HG02852 (cell line): Measurements from ENCODE around the gene COA8.

Experiments used
- ATAC-seq: cut with Tn5 transposase; IDR thresholded peaks from one replicate; pipeline ENCODE4 v1.9.1; 2021; ENCODE audit warnings: mild to moderate bottlenecking, moderate library complexity; ENCODE audit not compliant: unreplicated experiment

COA8 gene

DNA sequence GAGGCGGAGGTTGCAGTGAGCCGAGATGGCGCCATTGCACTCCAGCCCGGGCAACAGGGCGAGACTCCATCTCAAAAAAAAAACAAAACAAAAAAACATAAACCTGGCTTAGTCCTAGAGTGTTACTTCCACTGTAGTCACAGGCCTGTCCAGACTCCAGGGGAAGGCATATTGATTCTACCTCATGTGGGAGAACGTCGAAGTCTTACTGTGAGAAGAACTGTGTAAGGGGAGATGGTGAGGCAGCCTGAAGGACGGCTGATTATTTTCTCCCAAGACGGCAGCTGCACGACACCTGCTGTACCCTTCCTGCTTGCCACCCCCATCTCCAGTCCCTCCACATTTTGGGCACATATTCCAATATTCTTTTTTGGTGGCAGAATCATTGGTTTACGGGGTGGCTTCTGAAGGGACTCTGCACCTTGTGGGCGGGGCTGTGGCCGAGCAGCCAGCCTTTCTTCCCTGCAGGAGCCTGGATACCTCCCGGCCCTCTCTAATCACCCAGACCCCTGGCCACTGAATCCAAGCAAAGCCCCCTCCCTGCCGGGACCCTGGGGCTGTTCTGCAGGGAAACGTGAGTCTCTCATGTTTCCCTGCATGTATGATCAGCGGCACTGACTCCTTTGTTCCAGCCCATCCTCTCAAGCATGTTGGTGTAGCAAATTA, 54.0 kb downstream of the COA8 start:
- no peak for ATAC-seq

DNA sequence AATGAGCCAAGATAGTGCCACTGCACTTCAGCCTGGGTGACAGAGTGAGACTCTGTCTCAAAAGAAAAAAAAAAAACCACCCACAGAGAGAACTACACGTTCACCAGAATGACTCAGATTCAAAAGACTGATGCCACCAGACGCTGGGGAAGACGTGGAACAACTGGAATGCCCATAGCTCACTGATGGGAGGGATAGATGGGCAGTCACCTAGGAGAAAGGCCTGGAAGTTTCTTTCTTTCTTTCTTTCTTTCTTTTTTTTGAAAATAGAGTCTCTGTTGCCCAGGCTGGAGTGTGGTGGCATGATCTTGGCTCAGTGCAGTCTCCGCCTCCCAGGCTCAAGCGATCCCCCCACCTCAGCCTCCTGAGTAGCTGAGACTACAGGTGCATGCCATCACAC, 56.3 kb downstream of the COA8 start:
- ATAC-seq = no peak

DNA sequence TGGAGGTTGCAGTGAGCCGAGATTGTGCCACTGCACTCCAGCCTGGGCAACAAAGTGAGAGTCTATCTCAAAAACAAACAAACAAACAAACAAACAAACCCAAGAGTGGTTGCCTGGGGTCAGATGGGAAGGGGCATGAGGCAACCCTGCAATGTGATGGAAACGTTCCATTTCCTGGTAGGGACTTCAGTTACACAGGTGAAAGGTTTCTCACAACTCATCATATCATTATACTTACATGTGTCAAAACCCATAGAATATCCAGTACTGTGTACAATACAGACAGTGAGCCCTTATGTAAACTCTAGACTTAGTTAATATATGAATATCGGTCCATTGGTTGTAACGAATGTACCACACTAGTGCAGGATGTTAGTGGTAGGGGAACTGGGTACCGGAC, 59.1 kb downstream of the COA8 start:
- ATAC-seq = no peak

DNA sequence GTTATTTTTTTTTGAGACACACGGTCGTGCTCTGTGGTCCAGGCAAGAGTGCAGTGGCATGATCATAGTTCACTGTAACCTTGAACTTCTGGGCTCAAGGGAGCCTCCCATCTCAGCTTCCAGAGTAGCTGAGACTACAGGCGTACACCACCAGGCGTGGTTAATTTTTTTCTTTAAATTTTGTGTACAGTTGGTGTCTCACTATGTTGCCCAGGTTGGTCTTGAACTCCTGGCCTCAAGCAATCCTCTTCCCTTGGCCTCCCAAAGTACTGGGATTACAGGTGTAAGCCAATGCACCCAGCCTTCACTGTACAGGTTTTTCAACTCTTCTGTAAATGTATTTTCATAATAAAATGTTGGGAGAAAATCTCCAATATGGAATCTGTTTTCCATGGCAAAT, 60.5 kb downstream of the COA8 start:
- ATAC-seq = no peak

DNA sequence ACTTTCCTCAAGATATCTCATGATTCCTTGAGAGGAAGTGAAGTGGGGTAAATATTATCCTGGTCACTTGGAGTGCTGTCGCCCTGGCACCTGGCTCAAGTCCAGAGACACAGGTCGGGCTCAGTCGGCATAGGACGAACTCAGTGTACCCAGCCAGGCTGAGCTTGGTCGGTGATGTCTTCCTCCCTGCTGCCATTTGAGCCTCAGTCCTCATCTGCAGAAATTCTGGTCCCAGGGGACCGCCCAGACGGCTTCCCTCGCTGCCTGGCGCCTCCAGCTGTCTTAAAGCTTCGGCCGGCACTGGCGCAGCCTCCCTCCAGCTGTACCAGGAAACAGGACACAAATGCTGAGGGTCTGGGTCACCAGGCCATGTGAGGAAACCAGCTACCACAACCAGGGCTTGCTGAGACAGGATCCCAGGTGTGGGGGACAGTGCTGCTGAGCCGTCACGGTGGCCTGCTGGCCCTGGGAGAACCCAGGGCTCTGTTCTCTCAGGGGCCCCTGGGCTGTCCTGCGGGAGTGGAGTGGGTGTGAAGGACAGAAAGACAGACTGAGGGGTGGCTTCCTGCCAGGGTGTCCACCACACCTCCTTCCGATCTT, 61.2 kb downstream of the COA8 start:
- ATAC-seq = no peak

DNA sequence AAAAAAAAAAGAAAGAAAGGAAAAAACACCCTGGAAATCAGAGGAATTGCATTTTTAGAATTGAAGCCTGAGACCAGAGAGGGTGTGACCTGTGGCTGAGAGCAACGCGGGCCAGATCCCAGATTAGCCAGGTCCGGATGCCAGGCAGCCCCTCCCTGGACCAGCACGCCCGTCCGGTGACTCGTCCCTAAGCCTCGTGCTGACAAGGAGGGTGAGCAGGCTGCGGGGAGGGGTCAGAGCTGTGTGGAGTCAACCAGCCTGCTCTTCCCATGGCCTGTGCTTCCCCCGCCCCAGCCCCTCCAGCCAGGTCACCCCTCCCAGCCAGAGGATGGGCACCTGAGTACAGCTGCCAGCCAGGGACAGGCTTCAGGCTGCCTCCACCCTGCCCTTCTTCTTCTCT, 62.1 kb downstream of the COA8 start:
- no peak for ATAC-seq

DNA sequence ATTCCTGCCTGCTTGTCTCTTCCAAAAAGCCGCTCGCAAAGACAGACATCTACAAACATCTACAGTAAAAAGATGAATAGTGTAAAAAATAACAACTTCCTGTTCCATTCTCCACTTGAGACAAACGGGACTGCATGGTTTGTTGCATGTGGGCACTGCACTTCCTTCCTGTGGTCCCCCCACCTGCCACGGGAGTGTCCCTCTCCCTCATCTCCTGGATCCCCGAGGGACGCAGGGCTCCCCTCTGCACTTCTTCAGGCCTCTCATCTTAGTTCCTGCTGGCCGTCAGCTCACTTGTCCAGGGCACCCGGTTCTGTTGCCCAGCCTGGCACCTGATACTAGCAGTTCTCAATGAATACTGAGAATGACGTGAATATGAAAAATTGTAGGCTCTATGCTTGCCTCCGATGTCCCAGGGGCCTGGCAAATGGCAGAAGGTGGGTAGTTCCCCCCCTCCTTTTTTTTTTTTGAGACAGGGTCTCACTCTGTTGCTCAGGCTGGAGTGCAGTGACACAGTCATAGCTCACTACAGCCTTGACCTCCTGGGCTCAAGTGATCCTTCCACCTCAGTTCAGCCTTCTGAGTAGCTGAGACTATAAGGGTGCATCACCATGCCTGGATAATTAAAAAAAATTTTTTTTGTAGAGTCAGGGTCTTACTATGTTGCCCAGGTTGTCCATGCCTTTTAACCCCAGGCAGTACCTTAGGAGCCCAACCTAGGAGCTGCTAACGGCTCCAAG, 62.8 kb downstream of the COA8 start:
- no peak for ATAC-seq

DNA sequence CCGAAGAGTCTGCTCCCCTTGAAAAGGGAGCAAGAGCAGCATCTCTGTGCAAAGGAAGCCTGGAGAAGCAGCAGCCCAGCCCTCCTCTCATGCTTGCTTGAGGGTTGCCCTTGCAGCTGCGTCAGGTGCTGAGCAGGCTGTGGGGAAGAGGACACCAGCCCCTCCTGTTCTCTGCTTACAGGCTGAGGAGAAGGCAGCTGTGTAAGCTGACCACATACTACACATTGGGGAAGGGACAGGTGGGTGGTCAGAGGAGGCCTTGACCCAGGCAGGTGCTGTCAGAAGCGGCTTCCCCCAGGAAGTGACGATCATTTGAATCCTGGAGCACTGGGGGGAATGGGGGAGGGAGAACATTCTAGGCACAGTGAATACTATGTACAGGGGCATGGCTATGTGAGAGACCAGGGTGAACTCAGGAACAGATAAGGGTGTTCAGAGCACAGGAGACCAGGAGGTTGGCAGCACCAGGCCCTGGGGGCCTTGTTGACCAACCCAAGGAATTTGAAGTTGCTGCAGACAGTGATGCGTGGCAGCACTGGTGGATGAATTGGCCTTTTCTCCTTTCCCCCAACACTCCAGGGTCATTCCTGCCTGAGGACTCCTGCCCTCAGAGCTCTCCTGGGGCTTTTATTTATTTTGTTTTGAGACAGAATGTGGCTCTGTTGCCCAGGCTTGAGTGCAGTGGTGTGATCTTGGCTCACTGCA, 63.5 kb downstream of the COA8 start:
- ATAC-seq = no peak

DNA sequence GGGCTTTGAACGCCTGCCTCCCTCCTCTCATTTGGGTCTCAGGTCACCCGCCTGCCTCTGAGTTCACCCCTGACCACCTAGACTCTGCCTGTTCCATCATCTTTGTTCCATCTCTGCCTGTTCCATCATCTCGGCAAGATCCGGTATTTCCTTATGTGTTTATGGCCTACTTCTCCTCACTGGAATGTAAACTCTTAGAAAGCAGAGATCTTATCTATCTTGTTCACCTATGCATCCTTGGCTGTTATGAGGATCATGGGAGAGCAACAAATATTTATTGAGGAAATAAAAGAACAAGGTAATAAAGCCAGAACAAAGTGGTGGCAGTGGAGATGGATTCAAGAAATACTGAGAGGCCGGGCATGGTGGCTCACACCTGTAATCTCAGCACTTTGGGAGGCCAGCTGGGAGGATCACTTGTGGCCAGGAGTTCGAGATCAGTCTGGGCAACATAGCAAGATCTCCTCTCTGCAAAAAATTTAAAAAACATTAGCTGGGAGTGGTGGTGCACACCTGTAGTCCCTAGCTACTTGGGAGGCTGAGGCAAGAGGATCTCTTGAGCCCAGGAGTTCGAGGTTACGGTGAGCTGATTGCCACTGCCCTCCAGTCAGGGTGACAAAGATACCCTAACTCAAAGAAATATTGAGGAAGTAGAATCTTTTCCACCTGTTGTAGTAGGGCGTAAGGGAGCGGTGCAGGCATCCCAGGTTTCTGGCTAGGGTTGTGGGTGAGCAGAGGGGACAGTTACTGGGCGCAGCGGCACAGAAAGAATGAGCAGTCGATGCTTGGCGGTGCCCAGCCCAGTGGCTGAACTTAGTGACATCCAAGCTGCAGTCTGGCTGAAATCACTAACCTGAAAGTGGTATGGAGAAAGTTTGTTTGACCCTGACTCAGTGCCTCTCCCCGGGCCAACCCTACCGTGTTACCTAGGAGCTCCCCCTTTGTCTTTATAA, 64.6 kb downstream of the COA8 start:
- no peak for ATAC-seq

DNA sequence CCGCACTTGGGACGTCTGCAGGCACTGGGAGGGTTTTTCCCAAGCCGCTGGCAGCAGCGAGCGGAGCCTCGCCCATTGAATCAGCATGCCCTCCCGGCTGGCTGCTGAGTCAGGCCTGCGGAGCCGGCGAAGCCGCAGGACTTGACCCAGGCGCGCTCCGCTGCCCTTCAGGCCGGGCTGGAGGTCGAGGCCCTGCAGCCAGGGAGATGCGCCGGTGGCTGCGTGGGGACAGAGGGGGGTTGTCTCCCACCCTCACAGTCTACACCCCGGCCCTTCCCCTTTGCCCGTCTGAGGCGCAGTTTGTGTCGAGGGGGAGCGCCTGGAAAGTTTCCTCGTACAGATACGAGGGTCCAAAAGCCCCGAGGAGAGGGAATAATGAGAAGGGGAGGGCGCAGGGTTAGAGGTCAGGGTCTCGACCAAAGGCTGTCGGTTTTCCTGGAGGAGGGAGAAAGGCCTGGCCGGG, 65.5 kb downstream of the COA8 start:
- ATAC-seq = no peak

DNA sequence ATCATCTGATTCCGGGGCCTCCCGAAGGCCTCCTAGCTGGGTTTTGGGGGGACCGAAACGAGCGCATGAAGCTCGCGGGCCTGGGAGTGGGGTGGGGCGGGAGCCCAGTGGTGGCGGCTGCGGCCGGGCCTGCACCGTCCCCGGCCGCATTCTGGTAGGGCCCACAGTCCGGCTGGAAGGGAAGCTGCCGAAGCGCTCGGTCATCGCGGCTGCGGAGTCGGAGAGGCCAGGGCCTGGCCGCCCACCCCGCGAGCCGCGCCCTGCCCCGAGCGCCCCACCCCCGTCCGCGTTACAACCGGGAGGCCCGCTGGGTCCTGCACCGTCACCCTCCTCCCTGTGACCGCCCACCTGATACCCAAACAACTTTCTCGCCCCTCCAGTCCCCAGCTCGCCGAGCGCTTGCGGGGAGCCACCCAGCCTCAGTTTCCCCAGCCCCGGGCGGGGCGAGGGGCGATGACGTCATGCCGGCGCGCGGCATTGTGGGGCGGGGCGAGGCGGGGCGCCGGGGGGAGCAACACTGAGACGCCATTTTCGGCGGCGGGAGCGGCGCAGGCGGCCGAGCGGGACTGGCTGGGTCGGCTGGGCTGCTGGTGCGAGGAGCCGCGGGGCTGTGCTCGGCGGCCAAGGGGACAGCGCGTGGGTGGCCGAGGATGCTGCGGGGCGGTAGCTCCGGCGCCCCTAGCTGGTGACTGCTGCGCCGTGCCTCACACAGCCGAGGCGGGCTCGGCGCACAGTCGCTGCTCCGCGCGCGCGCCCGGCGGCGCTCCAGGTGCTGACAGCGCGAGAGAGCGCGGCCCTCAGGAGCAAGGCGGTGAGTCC, 66.1 kb downstream of the COA8 start, which contains the start of gene KLC1:
TSS of gene KLC1 (plus strand) at position 528 of the 819 bp plus-strand sequence. CDS start 25,354 bp downstream, outside the sequence.
- ATAC-seq = peak; percentile 72

DNA sequence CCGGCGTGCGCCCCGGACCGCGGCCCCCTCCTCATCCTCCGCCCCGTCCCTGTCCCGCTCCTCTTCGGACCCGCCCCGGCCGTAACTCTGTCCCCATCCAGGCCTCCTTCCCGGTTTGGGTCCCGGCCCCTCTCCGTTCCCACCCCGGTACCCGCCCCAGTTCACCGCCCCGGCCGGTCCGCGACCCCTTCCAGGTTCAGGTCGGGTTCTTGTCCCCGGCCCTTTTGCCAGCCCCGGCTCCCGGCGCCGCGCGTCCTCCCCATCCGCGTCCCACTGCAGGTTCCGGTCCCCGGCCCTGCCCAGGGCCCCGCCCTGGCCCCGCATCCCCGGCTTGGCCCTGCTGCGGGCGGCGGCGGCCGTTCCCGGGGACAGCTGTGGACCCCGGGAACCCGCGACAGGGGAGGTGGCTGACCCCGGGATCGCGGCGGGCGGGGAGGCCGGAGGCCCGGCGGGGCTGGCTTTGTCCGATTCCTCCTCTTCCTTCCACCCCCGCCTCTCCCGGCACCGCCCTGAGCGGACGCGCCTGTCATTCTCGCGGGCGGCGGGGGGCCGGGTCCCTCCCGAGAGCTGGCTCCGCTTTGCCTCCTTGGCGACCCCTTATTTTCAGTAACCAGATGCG, 66.9 kb downstream of the COA8 start:
- ATAC-seq = peak; percentile 31

DNA sequence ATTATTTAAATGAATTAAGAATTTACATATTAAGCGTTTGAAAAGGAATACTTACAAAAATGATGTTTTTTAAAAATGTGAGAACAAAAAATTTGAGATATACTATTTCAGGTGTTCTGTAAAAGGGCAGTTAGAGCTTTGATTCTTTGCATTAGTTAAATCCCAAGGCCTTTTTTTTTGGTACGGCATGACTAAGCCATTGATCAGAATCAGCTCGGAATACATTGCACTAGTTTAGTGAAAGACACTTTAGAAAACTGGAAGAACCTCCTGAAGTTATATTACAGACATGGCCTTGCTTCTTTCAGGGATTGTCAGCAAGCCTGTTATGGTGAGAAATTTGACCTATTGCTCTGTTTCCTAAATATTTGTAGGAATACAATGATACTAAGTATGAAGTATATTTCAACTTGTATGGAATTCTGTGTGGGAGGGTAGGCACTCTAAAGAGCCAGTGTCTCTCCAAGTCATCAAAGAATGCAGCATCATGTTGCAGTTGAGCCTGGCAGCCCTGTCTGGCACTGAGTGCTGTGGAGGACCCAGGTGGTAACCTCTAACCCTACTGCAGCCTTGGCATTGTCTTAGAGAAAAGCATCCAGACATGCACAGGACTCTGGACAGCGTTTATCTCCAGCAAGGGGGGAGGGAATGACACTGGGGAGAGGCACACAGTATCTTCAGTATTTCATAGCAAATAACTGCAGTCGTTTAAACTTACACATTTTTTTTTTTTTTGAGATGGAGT, 67.8 kb downstream of the COA8 start:
- no peak for ATAC-seq

DNA sequence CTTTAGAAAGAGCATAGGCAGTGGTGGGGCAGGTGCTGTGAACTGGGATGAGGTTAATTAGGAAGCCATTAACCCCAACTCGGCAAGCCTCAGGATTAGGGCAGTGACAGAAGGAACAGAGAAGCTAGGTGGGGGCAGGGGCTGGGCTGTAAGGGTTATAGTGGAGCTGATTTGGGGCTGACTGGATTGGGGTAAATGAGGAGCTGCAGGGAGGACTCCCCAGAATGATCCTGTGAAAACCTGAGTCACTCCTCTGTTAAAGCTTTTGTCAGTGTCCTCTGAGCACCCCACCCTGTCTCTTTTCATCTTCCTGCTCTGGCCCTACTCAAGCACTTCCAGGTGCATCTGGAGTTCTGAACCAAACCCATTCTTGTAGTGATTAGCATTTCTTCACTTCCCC, 70.6 kb downstream of the COA8 start:
- ATAC-seq = no peak

DNA sequence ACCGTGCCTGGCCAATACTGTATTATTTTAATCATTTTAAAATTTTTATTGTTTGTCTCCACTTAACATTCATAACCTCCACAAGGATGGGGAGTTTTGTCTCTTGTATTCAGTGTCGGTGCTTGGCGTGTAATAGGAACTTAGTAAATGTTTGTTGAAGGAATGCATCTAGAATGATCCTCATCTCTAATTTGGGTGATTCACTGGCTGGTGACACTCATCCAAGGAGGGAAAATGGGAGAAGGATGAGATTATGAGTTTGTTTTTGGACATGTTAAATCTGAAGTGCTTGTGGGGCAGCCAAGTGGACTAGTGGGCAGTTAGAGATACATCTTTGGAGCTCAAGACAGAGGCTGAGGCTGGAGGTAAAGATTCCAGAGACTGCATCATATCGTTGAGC, 71.4 kb downstream of the COA8 start:
- no peak for ATAC-seq

DNA sequence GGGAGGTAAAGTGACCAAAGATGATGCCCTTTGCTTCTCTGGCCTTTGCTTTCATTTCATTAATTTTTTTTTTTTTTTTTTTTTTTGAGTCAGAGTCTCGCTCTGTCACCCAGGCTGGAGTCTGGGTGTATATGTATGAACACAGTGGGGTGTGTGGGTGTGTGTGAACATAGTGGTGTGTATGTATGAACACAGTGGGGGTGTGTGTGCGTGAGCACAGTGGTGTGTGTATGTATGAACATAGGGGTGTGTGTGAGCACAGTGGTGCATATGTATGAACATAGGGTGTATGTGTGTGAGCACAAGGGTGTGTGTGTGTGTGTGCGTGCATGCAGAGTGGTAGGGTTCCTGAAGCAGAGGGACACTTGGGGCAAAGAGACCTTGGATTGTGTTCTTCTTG, 75.8 kb downstream of the COA8 start:
- no peak for ATAC-seq
